ENCODE data around the gene PIK3CD.

- TF ChIP-seq CTCF (conservative IDR thresholded peaks at IDR 0.05) = no peak
- TF ChIP-seq EZH2 (IDR thresholded peaks at IDR 0.05; ENCODE audit: low read depth) = no peak
Observed at GRCh38 chr1:9626201-9626608, 25.3 kb upstream of the PIK3CD start.

Data from PC-9 (cell line).